Loucy (cell line): ENCODE data around the gene ZNF592.

Experiments
- H2AFZ ChIP-seq: fragments of 200-600 bp; sonication (generic); 2 replicates; pipeline ENCODE4 v1.6.0; 2016; ENCODE audit warnings: antibody characterized with exemption, mild to moderate bottlenecking, low read length, moderate library complexity
- H3F3A ChIP-seq: fragments of 200-600 bp; 2 replicates; pipeline ENCODE4 v1.6.0; 2016; ENCODE audit warnings: antibody characterized with exemption, low read depth, mild to moderate bottlenecking
- H3K27me3 ChIP-seq: fragments of 200-600 bp; sonication (generic); 2 replicates; pipeline ENCODE4 v1.6.1; 2014; ENCODE audit warnings: low read length, mild to moderate bottlenecking; ENCODE audit not compliant: insufficient read depth, poor library complexity, severe bottlenecking
- H3K36me3 ChIP-seq: fragments of 200-600 bp; sonication (generic); 2 replicates; pipeline ENCODE4 v1.6.1; 2016; ENCODE audit warnings: low read length; ENCODE audit not compliant: insufficient read depth
- H3K4me1 ChIP-seq: fragments of 200-600 bp; sonication (generic); 2 replicates; pipeline ENCODE4 v1.5.1; 2014; ENCODE audit warnings: low read length, mild to moderate bottlenecking; ENCODE audit not compliant: insufficient read depth, poor library complexity, severe bottlenecking
- H3K4me2 ChIP-seq: fragments of 200-600 bp; sonication (generic); 2 replicates; pipeline ENCODE4 v1.6.0; 2014; ENCODE audit warnings: antibody characterized with exemption, low read length, low read depth, mild to moderate bottlenecking; ENCODE audit not compliant: poor library complexity, severe bottlenecking
- H3K4me3 ChIP-seq: fragments of 200-600 bp; sonication (generic); 2 replicates; pipeline ENCODE4 v1.5.1; 2014; ENCODE audit warnings: low read length, mild to moderate bottlenecking, mixed read lengths; ENCODE audit not compliant: poor library complexity, severe bottlenecking
- H3K79me2 ChIP-seq: fragments of 200-600 bp; sonication (generic); 2 replicates; pipeline ENCODE4 v1.6.1; 2014; ENCODE audit warnings: low read length; ENCODE audit not compliant: insufficient read depth
- H3K9ac ChIP-seq: fragments of 200-600 bp; sonication (generic); 2 replicates; pipeline ENCODE4 v1.6.0; 2014; ENCODE audit warnings: mild to moderate bottlenecking, low read depth, low read length, moderate library complexity; ENCODE audit not compliant: poor library complexity, severe bottlenecking
- H3K9me2 ChIP-seq: fragments of 200-600 bp; sonication (generic); replicated peaks from 2 replicates; pipeline ENCODE4 v1.6.1; 2016; ENCODE audit warnings: low read depth, low read length, mixed read lengths
- H3K9me3 ChIP-seq: fragments of 200-600 bp; sonication (generic); 2 replicates; pipeline ENCODE4 v1.6.1; 2014; ENCODE audit warnings: mild to moderate bottlenecking, antibody characterized with exemption, low read length, low read depth; ENCODE audit not compliant: insufficient read depth
- H4K20me1 ChIP-seq: fragments of 200-600 bp; sonication (generic); 2 replicates; pipeline ENCODE4 v1.6.0; 2014; ENCODE audit warnings: antibody characterized with exemption, low read length, mild to moderate bottlenecking; ENCODE audit not compliant: insufficient read depth, poor library complexity, severe bottlenecking
- CTCF ChIP-seq: fragments of 200-600 bp; sonication (generic); conservative IDR thresholded peaks from 2 replicates; pipeline ENCODE4 v1.5.1; 2014; ENCODE audit warnings: mild to moderate bottlenecking, antibody characterized with exemption, low read length
- EZH2phosphoT487 ChIP-seq: fragments of 200-600 bp; IDR thresholded peaks from 2 replicates; pipeline ENCODE4 v1.6.1; 2018; ENCODE audit warnings: antibody characterized with exemption, mild to moderate bottlenecking, moderate library complexity, borderline replicate concordance

Gene ZNF592

GRCh38 chr15:84772031-84772430, 23.6 kb downstream of the ZNF592 start:
- H3K9me2 ChIP-seq: no peaks in the 10 kb centered on the region
- no peaks in the 10 kb centered on the region for H3K4me1 ChIP-seq
- H3F3A ChIP-seq: no peaks in the 10 kb centered on the region
- peaks cover 88% of the 10 kb centered on the region for H3K79me2 ChIP-seq
- H3K4me2 ChIP-seq: no peak overlapping the region
- no peak overlapping the region for H2AFZ ChIP-seq
- TF ChIP-seq CTCF (no peak), EZH2phosphoT487 (no peak)
- no peak overlapping the region for H3K9ac ChIP-seq
- H3K9me3 ChIP-seq: no peaks in the 10 kb centered on the region
- peaks cover 4% of the 10 kb centered on the region for H4K20me1 ChIP-seq
- peaks cover 63% of the 10 kb centered on the region for H3K36me3 ChIP-seq
- no peak overlapping the region for H3K4me3 ChIP-seq
- H3K27me3 ChIP-seq: no peaks in the 10 kb centered on the region

GRCh38 chr15:84772467-84772866, 24.1 kb downstream of the ZNF592 start:
- H4K20me1 ChIP-seq: peaks cover 4% of the 10 kb centered on the region
- no peaks in the 10 kb centered on the region for H3K9me3 ChIP-seq
- no peaks in the 10 kb centered on the region for H3K4me1 ChIP-seq
- TF ChIP-seq CTCF: no peak
- TF ChIP-seq EZH2phosphoT487: no peak
- H3F3A ChIP-seq: no peaks in the 10 kb centered on the region
- no peaks in the 10 kb centered on the region for H3K9me2 ChIP-seq
- H3K36me3 ChIP-seq: peaks cover 58% of the 10 kb centered on the region
- H3K79me2 ChIP-seq: peaks cover 88% of the 10 kb centered on the region
- no peaks in the 10 kb centered on the region for H3K27me3 ChIP-seq
- no peak overlapping the region for H3K4me3 ChIP-seq
- H3K9ac ChIP-seq: no peak overlapping the region
- H2AFZ ChIP-seq: no peak overlapping the region
- no peak overlapping the region for H3K4me2 ChIP-seq

GRCh38 chr15:84773716-84774115, 25.3 kb downstream of the ZNF592 start:
- Histone ChIP-seq H3K9me3 (no peaks in the 10 kb centered on the region), H4K20me1 (peaks cover 4% of the 10 kb centered on the region), H3K36me3 (peaks cover 57% of the 10 kb centered on the region; the same call in 1 of the 2 replicates), H3K9ac (no peak overlapping the region), H3K4me1 (no peaks in the 10 kb centered on the region), H3F3A (no peaks in the 10 kb centered on the region), H3K4me3 (no peak overlapping the region), H3K4me2 (no peak overlapping the region), H3K27me3 (no peaks in the 10 kb centered on the region), H3K79me2 (peaks cover 90% of the 10 kb centered on the region), H3K9me2 (no peaks in the 10 kb centered on the region), H2AFZ (no peak overlapping the region)
- no peak for TF ChIP-seq EZH2phosphoT487
- TF ChIP-seq CTCF: no peak
